SK-N-MC (cell line): ENCODE results near the gene CTTN.

Source experiments
- DNase-seq: peaks from one replicate; pipeline ENCODE4 v3.0.0-alpha.2; 2011; ENCODE audit warnings: low read depth, low spot score
- H3K27ac ChIP-seq: fragments of 200-600 bp; sonication (generic); 2 replicates; pipeline ENCODE4 v1.5.1; 2016; ENCODE audit warnings: mixed run types
- H3K36me3 ChIP-seq: fragments of 200-600 bp; sonication (generic); 2 replicates; pipeline ENCODE4 v1.6.1; 2017; ENCODE audit warnings: antibody characterized with exemption, low read length, mixed read lengths; ENCODE audit not compliant: insufficient read depth
- H3K4me3 ChIP-seq: fragments of 200-600 bp; sonication (generic); 2 replicates; pipeline ENCODE4 v1.5.1; 2016
- H3K9ac ChIP-seq: fragments of 200-600 bp; sonication (generic); 2 replicates; pipeline ENCODE4 v1.8.0; 2017; ENCODE audit warnings: mixed run types, mixed read lengths; ENCODE audit not compliant: insufficient read length
- H3K9me3 ChIP-seq: fragments of 200-600 bp; sonication (generic); 2 replicates; pipeline ENCODE4 v1.6.1; 2017; ENCODE audit warnings: low read depth, mild to moderate bottlenecking, antibody characterized with exemption, low read length, moderate library complexity, mixed read lengths
- EZH2 ChIP-seq: fragments of 200-600 bp; sonication (generic); IDR thresholded peaks from one replicate; pipeline ENCODE4 v1.6.1; 2017; ENCODE audit warnings: antibody characterized with exemption
- FOXP2 ChIP-seq: optimal IDR thresholded peaks from 2 replicates; pipeline ENCODE3; 2011; ENCODE audit warnings: mild to moderate bottlenecking, moderate library complexity; ENCODE audit not compliant: insufficient read depth; ENCODE audit errors: extremely low read length, control extremely low read depth
- POLR2AphosphoS5 ChIP-seq: IDR thresholded peaks from 2 replicates; pipeline ENCODE4 v1.6.1; 2012; ENCODE audit warnings: mild to moderate bottlenecking, low read depth, low read length, borderline replicate concordance

Gene CTTN

DNA sequence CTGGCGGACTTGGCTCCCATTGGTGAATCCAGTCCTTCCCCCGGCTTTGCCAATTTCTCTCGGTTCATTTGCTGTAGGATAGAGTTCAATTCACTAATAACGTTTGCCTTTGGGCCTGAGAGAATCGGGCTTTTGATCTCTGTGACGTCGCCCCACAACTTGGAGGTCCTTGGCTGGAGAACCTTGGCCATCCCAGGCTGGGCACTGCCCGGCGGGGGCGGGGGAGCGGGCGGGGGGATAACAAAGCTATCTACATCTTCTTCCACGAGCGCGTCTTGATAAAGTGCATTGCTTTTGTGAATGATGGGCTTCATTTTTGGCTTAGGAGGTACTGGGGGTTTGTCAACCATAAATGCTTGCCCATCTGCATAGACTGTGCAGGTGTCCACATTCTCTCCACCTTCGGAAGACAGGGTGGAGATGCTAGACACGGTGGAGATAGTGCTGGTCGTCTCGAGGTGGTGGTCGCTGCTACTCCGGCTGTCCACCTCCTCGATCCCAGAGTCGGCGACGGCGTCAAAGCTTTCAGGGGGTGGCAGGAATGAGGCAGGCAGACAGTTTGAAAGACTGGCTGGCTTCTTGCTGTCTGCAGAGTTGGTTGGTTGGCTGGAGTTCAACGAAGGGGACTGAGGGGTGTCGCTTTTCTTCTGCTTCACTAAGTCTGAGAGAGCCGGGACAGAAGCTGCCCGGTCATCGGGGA lies 87.1 kb downstream of the CTTN start:
- Histone ChIP-seq H3K9me3 (no peaks in the 10 kb centered on the region), H3K4me3 (no peak overlapping the region), H3K27ac (no peak overlapping the region), H3K9ac (no peak overlapping the region), H3K36me3 (no peaks in the 10 kb centered on the region)
- TF ChIP-seq POLR2AphosphoS5 (no peak), FOXP2 (no peak), EZH2 (no peak)
- no peak for DNase-seq

DNA sequence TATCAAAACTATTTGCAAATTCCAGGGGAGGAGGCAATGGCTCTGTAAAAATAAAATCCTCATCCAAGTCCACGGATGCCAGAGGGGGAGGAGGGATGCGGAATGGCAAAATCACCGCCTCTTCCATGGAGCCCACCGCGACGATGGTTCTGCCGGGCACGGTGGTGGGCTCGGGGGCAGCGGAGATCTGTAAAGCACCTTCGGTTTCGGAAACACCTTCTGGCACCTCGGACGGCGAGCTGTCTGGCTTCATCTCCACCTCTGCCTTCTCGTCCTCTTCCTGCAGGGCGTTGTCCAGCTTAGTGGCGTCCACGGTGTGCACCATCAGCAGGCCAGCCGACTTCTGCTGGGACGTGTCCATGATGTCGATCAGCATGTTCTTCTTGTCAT lies 87.7 kb downstream of the CTTN start:
- Histone ChIP-seq H3K36me3 (no peaks in the 10 kb centered on the region), H3K9ac (no peak overlapping the region), H3K4me3 (no peak overlapping the region), H3K9me3 (no peaks in the 10 kb centered on the region), H3K27ac (no peak overlapping the region)
- TF ChIP-seq EZH2: no peak
- DNase-seq: no peak
